DOHH2 (cell line): Measurements from ENCODE around the gene KIAA0930.

Source experiments
- H3F3A ChIP-seq: fragments of 200-600 bp; sonication (generic), shearing (Covaris generic); 2 replicates; pipeline ENCODE4 v1.6.0; 2016; ENCODE audit warnings: antibody characterized with exemption, mild to moderate bottlenecking; ENCODE audit not compliant: control insufficient read depth, insufficient read depth
- H3K27ac ChIP-seq: fragments of 200-600 bp; sonication (generic); 2 replicates; pipeline ENCODE4 v1.5.1; 2014; ENCODE audit warnings: low read depth, mild to moderate bottlenecking, low read length, moderate library complexity
- H3K27me3 ChIP-seq: fragments of 200-600 bp; sonication (generic); 2 replicates; pipeline ENCODE4 v1.6.1; 2014; ENCODE audit warnings: mild to moderate bottlenecking, low read length, mixed read lengths; ENCODE audit not compliant: control insufficient read depth
- H3K36me3 ChIP-seq: fragments of 200-600 bp; sonication (generic); 2 replicates; pipeline ENCODE4 v1.6.1; 2014; ENCODE audit warnings: mild to moderate bottlenecking, low read length, moderate library complexity, mixed read lengths; ENCODE audit not compliant: control insufficient read depth
- H3K4me1 ChIP-seq: fragments of 200-600 bp; sonication (generic); 2 replicates; pipeline ENCODE4 v1.6.1; 2014; ENCODE audit warnings: mild to moderate bottlenecking, low read length, mixed read lengths; ENCODE audit not compliant: control insufficient read depth
- H3K4me2 ChIP-seq: fragments of 200-600 bp; sonication (generic); 2 replicates; pipeline ENCODE4 v1.6.0; 2014; ENCODE audit warnings: mild to moderate bottlenecking, low read length, moderate library complexity
- H3K4me3 ChIP-seq: fragments of 200-600 bp; sonication (generic); 2 replicates; pipeline ENCODE4 v1.5.1; 2014; ENCODE audit warnings: mild to moderate bottlenecking, low read length, mixed read lengths
- H3K79me2 ChIP-seq: fragments of 200-600 bp; sonication (generic); 2 replicates; pipeline ENCODE4 v1.6.1; 2014; ENCODE audit warnings: mild to moderate bottlenecking, low read length, mixed read lengths; ENCODE audit not compliant: control insufficient read depth
- H3K9me2 ChIP-seq: fragments of 200-600 bp; sonication (generic); replicated peaks from 2 replicates; pipeline ENCODE4 v1.6.1; 2014; ENCODE audit warnings: mild to moderate bottlenecking, low read length, mixed read lengths; ENCODE audit not compliant: control insufficient read depth
- H3K9me3 ChIP-seq: fragments of 200-600 bp; sonication (generic); 2 replicates; pipeline ENCODE4 v1.6.1; 2014; ENCODE audit warnings: antibody characterized with exemption, low read length, mixed read lengths; ENCODE audit not compliant: control insufficient read depth, insufficient read depth
- H4K20me1 ChIP-seq: fragments of 200-600 bp; sonication (generic); 2 replicates; pipeline ENCODE4 v1.6.0; 2014; ENCODE audit warnings: low read depth, mild to moderate bottlenecking, antibody characterized with exemption, low read length, moderate library complexity; ENCODE audit not compliant: control insufficient read depth, insufficient read depth
- CTCF ChIP-seq: fragments of 200-600 bp; sonication (generic); IDR thresholded peaks from one replicate; pipeline ENCODE4 v1.5.1; 2014; ENCODE audit warnings: antibody characterized with exemption, mild to moderate bottlenecking, low read depth, low read length; ENCODE audit not compliant: poor library complexity, severe bottlenecking
- EZH2phosphoT487 ChIP-seq: fragments of 200-600 bp; sonication (generic); IDR thresholded peaks from 2 replicates; pipeline ENCODE4 v1.6.1; 2017; ENCODE audit warnings: borderline replicate concordance, mild to moderate bottlenecking, antibody characterized with exemption, low read length, moderate library complexity, mixed read lengths

The KIAA0930 gene

GRCh38 chr22:45237065-45237990, 3.4 kb downstream of the KIAA0930 start:
- H3K9me3 ChIP-seq = no peaks in the 10 kb centered on the region
- peaks cover 76% of the 10 kb centered on the region for H3K79me2 ChIP-seq
- TF ChIP-seq CTCF (no peak), EZH2phosphoT487 (no peak)
- no peak overlapping the region for H3K4me3 ChIP-seq
- no peaks in the 10 kb centered on the region for H3K27me3 ChIP-seq
- H3F3A ChIP-seq = peaks cover 7% of the 10 kb centered on the region; the same call in 1 of the 2 replicates
- H3K27ac ChIP-seq = no peak overlapping the region
- H3K4me2 ChIP-seq = peak overlapping the region; percentile 88
- peaks cover 67% of the 10 kb centered on the region for H3K4me1 ChIP-seq
- H3K9me2 ChIP-seq = no peaks in the 10 kb centered on the region
- peaks cover 49% of the 10 kb centered on the region for H3K36me3 ChIP-seq
- peaks cover 22% of the 10 kb centered on the region for H4K20me1 ChIP-seq

GRCh38 chr22:45235851-45236342, 4.8 kb downstream of the KIAA0930 start:
- Histone ChIP-seq H3K4me2 (peak overlapping the region; percentile 88), H4K20me1 (peaks cover 26% of the 10 kb centered on the region), H3K79me2 (peaks cover 85% of the 10 kb centered on the region), H3K27ac (peak overlapping the region; percentile 76), H3K9me3 (no peaks in the 10 kb centered on the region), H3F3A (peaks cover 7% of the 10 kb centered on the region; the same call in 1 of the 2 replicates), H3K36me3 (peaks cover 49% of the 10 kb centered on the region), H3K4me1 (peaks cover 58% of the 10 kb centered on the region), H3K27me3 (no peaks in the 10 kb centered on the region), H3K9me2 (no peaks in the 10 kb centered on the region), H3K4me3 (peak overlapping the region; percentile 63)
- no peak for TF ChIP-seq CTCF
- TF ChIP-seq EZH2phosphoT487 = no peak

GRCh38 chr22:45235101-45235777, 5.5 kb downstream of the KIAA0930 start:
- H3K79me2 ChIP-seq = peaks cover 83% of the 10 kb centered on the region
- H3F3A ChIP-seq = peaks cover 7% of the 10 kb centered on the region; the same call in 1 of the 2 replicates
- peak overlapping the region; percentile 63 for H3K4me3 ChIP-seq
- H3K4me2 ChIP-seq = peak overlapping the region; percentile 88
- H3K27ac ChIP-seq = peak overlapping the region; percentile 76
- H3K9me3 ChIP-seq = no peaks in the 10 kb centered on the region
- no peak for TF ChIP-seq CTCF
- TF ChIP-seq EZH2phosphoT487 = no peak
- H3K4me1 ChIP-seq = peaks cover 58% of the 10 kb centered on the region
- no peaks in the 10 kb centered on the region for H3K9me2 ChIP-seq
- H3K27me3 ChIP-seq = no peaks in the 10 kb centered on the region
- H4K20me1 ChIP-seq = peaks cover 26% of the 10 kb centered on the region
- peaks cover 49% of the 10 kb centered on the region for H3K36me3 ChIP-seq
